BE2C (cell line): ENCODE results near the gene KIAA1671.
"Not testable (repeated sequence)": the region's sequence is repeated elsewhere in the genome, so short reads cannot be mapped to it uniquely, and the experiment has no call there.

Experiments used
- DNase-seq: peaks from one replicate; pipeline ENCODE4 v3.0.0-alpha.2; 2020
- H3K27me3 ChIP-seq: fragments of 250-450 bp; sonication (Bioruptor Pico); 2 replicates; pipeline ENCODE4 v1.5.1; 2020; ENCODE audit warnings: mild to moderate bottlenecking
- H3K36me3 ChIP-seq: fragments of 250-450 bp; sonication (Bioruptor Pico); 2 replicates; pipeline ENCODE4 v1.5.1; 2020; ENCODE audit warnings: mild to moderate bottlenecking
- H3K4me1 ChIP-seq: fragments of 250-450 bp; sonication (Bioruptor Pico); 2 replicates; pipeline ENCODE4 v1.5.1; 2020
- H3K4me3 ChIP-seq: 2 replicates; pipeline ENCODE4 v1.5.1; 2011; ENCODE audit warnings: low read depth, low read length
- H3K9me3 ChIP-seq: fragments of 250-450 bp; sonication (Bioruptor Pico); 2 replicates; pipeline ENCODE4 v1.5.1; 2020
- CTCF ChIP-seq: IDR thresholded peaks from 2 replicates; pipeline ENCODE4 v1.5.1; 2012; ENCODE audit warnings: mild to moderate bottlenecking, low read depth, low read length

The KIAA1671 gene

DNA sequence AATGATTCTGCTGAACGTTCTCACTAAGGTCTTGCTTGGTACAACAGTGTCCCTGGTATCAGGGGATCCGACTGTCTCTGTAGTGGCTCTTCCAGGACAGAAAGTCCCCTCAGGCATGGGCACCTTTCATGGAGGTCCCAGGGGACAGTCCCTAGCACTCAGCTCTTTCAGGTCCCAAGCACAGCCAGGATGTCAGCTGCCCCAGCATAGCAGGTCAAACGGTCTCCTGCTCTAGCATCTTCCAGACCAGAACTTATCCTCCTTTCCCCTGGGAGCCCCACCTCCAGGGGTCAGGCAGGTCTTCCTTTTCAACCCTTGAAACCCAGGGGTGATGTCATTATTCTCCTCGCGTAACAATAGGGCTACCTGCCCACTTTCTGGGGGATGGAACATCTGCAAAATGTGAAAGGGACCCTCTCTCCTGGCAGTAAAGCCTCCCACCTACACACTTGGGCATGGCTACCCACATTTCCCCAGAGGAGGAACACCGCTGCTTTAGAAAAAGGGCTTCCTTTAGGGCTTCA, 222.4 kb downstream of the KIAA1671 start:
- TF ChIP-seq CTCF = no peak
- Histone ChIP-seq H3K27me3 (no peaks in the 10 kb centered on the region), H3K4me1 (no peaks in the 10 kb centered on the region), H3K36me3 (no peaks in the 10 kb centered on the region; the same call in 1 of the 2 replicates), H3K9me3 (no peaks in the 10 kb centered on the region), H3K4me3 (no peak overlapping the region)
- no peak for DNase-seq

DNA sequence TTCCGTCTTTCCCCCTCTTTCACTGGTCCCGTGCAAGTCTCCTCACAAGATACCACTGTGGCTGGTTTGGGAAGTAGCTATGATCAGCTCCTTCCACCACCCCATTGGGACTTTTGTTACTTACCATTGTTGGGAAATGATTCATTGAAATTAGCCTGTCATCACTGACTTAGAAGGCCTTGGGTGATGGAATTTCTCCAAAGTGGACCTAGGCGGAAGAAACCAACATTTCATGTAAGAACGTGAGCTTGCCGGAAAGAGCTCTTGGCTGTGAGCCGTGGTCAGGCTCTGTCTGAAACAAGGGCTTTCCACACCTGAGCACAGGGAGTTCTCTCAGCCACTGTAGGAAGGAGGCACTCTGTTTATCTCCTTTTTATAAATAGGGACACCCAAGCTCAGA, 223.7 kb downstream of the KIAA1671 start:
- H3K4me1 ChIP-seq = no peaks in the 10 kb centered on the region
- no peaks in the 10 kb centered on the region for H3K27me3 ChIP-seq
- DNase-seq = no peak
- no peaks in the 10 kb centered on the region; the same call in 1 of the 2 replicates for H3K36me3 ChIP-seq
- H3K4me3 ChIP-seq = no peak overlapping the region
- no peak for TF ChIP-seq CTCF
- no peaks in the 10 kb centered on the region for H3K9me3 ChIP-seq

DNA sequence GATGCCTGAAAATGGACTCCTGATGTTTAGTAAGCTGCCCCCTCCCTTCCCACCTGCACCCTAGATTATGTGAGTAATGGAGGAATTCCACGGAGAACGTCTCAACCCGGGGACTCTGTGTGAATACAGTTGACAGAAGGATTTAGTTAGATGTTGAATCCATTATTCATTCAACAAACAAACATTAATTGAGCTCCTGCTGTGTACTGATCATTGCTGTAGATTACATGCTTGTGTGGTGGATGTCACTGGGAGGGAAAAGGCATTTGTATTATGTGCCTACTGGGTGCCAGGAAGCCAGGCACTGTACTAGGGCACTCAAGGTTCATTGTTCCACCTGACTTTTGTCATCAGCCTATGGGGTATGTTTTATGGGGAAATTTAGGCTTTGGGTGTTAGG, 224.3 kb downstream of the KIAA1671 start:
- H3K36me3 ChIP-seq = no peaks in the 10 kb centered on the region; the same call in 1 of the 2 replicates
- no peak for TF ChIP-seq CTCF
- no peaks in the 10 kb centered on the region for H3K4me1 ChIP-seq
- H3K27me3 ChIP-seq = no peaks in the 10 kb centered on the region
- H3K9me3 ChIP-seq = no peaks in the 10 kb centered on the region
- DNase-seq = no peak
- H3K4me3 ChIP-seq = no peak overlapping the region

- DNase-seq = no peak
- Histone ChIP-seq H3K4me3 (no peak overlapping the region), H3K9me3 (no peaks in the 10 kb centered on the region), H3K4me1 (no peaks in the 10 kb centered on the region), H3K36me3 (no peaks in the 10 kb centered on the region; the same call in 1 of the 2 replicates), H3K27me3 (no peaks in the 10 kb centered on the region)
- no peak for TF ChIP-seq CTCF
Observed at GRCh38 chr22:25177226-25177625, 224.7 kb downstream of the KIAA1671 start.

DNA sequence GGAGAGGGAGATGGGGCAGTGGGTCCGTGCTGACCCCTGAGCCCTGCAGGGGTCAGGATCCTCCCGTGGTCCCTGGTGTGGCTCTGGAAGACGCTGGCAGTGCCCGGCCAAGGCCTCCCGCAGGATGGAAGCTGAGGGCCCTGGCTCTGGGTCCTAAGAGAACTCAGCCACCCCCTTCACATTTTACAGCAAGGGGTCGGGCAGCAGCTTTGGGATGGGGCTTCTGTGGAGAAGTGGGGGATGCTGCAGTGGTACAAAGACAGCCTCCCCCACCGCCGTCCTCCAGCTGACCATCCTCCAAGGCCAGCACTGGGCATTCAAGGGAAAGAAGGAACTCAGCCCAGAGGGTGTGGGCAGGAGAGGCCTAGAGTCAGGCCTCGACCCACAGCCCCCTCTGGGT, 225.4 kb downstream of the KIAA1671 start:
- no peak overlapping the region for H3K4me3 ChIP-seq
- DNase-seq = no peak
- TF ChIP-seq CTCF = no peak
- H3K4me1 ChIP-seq = no peaks in the 10 kb centered on the region
- H3K9me3 ChIP-seq = no peaks in the 10 kb centered on the region
- H3K36me3 ChIP-seq = no peaks in the 10 kb centered on the region; the same call in 1 of the 2 replicates
- H3K27me3 ChIP-seq = no peaks in the 10 kb centered on the region

GRCh38 chr22:25178348-25178747, 225.8 kb downstream of the KIAA1671 start:
- H3K4me1 ChIP-seq, H3K36me3 ChIP-seq, H3K9me3 ChIP-seq, H3K27me3 ChIP-seq, H3K4me3 ChIP-seq, DNase-seq: not testable (repeated sequence)

- not testable (repeated sequence) for H3K9me3 ChIP-seq, H3K27me3 ChIP-seq, DNase-seq, H3K4me3 ChIP-seq, H3K36me3 ChIP-seq, H3K4me1 ChIP-seq
Observed at GRCh38 chr22:25178869-25179631, 226.5 kb downstream of the KIAA1671 start.
